Endodermal cell (in vitro differentiated cells): ENCODE measurements around the gene HMMR. TPM values are rescaled to one million over a fixed set of nuclear protein-coding genes. Genes with fewer than 3 reads are reported as not detected.
A peak's percentile ranks its signal among the peaks of the same experiment; 100 is the strongest.
"Not testable (repeated sequence)": the region's sequence is repeated elsewhere in the genome, so short reads cannot be mapped to it uniquely, and the experiment has no call there.

ENCODE experiments used
- DNase-seq: peaks from one replicate; pipeline ENCODE4 v3.0.0-alpha.2; 2017
- H3K27ac ChIP-seq: 2 replicates; pipeline ENCODE4 v1.5.1; 2013; ENCODE audit warnings: mild to moderate bottlenecking, low read depth, low read length, moderate library complexity
- H3K27me3 ChIP-seq: 2 replicates; pipeline ENCODE4 v1.6.1; 2013; ENCODE audit warnings: mild to moderate bottlenecking, low read length, moderate library complexity; ENCODE audit not compliant: insufficient read depth, control insufficient read depth, poor library complexity, severe bottlenecking
- H3K36me3 ChIP-seq: 2 replicates; pipeline ENCODE4 v1.7.0; 2013; ENCODE audit warnings: mild to moderate bottlenecking, low read length, moderate library complexity; ENCODE audit not compliant: control insufficient read depth, insufficient read depth
- H3K4me1 ChIP-seq: one replicate; pipeline ENCODE4 v1.7.0; 2013; ENCODE audit warnings: low read length; ENCODE audit not compliant: control insufficient read depth, insufficient read depth
- H3K4me3 ChIP-seq: 2 replicates; pipeline ENCODE4 v1.5.1; 2013; ENCODE audit warnings: mild to moderate bottlenecking, low read length, moderate library complexity
- H3K9ac ChIP-seq: 2 replicates; pipeline ENCODE4 v1.6.1; 2013; ENCODE audit warnings: mild to moderate bottlenecking, low read length, moderate library complexity; ENCODE audit not compliant: poor library complexity, severe bottlenecking; ENCODE audit errors: extremely low read depth
- H3K9me3 ChIP-seq: 2 replicates; pipeline ENCODE4 v1.6.1; 2013; ENCODE audit warnings: mild to moderate bottlenecking, low read length, moderate library complexity; ENCODE audit not compliant: control insufficient read depth
- H3K27ac Mint-ChIP-seq: 2 replicates; pipeline ENCODE4 v1.8.0; 2020; ENCODE audit warnings: mixed read lengths
- H3K27me3 Mint-ChIP-seq: 2 replicates; pipeline ENCODE4 v1.8.0; 2021; ENCODE audit warnings: mild to moderate bottlenecking, mixed read lengths; ENCODE audit not compliant: insufficient read depth
- H3K36me3 Mint-ChIP-seq: 2 replicates; pipeline ENCODE4 v1.8.0; 2020; ENCODE audit warnings: low read depth, mixed read lengths
- H3K4me1 Mint-ChIP-seq: 2 replicates; pipeline ENCODE4 v1.8.0; 2020; ENCODE audit warnings: mixed read lengths
- H3K4me3 Mint-ChIP-seq: 2 replicates; pipeline ENCODE4 v1.8.0; 2020; ENCODE audit warnings: mild to moderate bottlenecking, moderate library complexity, mixed read lengths
- H3K9me3 Mint-ChIP-seq: 2 replicates; pipeline ENCODE4 v1.8.0; 2020; ENCODE audit warnings: mild to moderate bottlenecking, mixed read lengths
- CTCF ChIP-seq: fragments of 200-600 bp; sonication (generic); conservative IDR thresholded peaks from 2 replicates; pipeline ENCODE4 v1.5.0; 2021; ENCODE audit warnings: antibody characterized with exemption, mild to moderate bottlenecking
- WGBS, 2 experiments: methylation state at CpG; one replicate each; pipeline versions ENCODE4 v1.1.5 to v1.1.7; 2013; ENCODE audit warnings: missing lambda C conversion rate in 2 of 2, mixed read lengths in 1 of 2; ENCODE audit not compliant: insufficient coverage in 1 of 2, insufficient read length in 1 of 2; 5-methylcytosine and 5-hydroxymethylcytosine counted together
- total RNA-seq, 2 donors: library from RNA; stranded (reverse); fragmentation: NEBNext Ultra II Directional in 1 of 2; extraction: Animal tissue kit (Norgen Biotek cat#: 25700) in 1 of 2; gene quantifications; 2 replicates in 1 of 2; 3 replicates in 1 of 2; pipeline ENCODE4 v1.2.1, GENCODE V29; 2021

Gene HMMR
- total RNA-seq, 2 donors from 2014 or later = 36.9 to 63.7 TPM

GRCh38 chr5:163533223-163533622 lies 72.8 kb downstream of the HMMR start:
- no peaks in the 10 kb centered on the region for H3K27me3 Mint-ChIP-seq
- H3K4me1 Mint-ChIP-seq = peaks cover 59% of the 10 kb centered on the region
- DNase-seq = peak; percentile 53
- H3K9ac ChIP-seq = no peak overlapping the region
- TF ChIP-seq CTCF = no peak
- 38 to 46% methylated on average over 2 of the region's 2 CpGs for WGBS, 2 experiments
- H3K27me3 ChIP-seq = no peaks in the 10 kb centered on the region
- H3K9me3 ChIP-seq = peaks cover 4% of the 10 kb centered on the region
- H3K36me3 Mint-ChIP-seq = peaks cover 3% of the 10 kb centered on the region
- peaks cover 20% of the 10 kb centered on the region for H3K4me1 ChIP-seq
- H3K36me3 ChIP-seq = no peaks in the 10 kb centered on the region
- peak overlapping the region; percentile 3 for H3K27ac ChIP-seq
- peak overlapping the region; percentile 81 for H3K27ac Mint-ChIP-seq
- H3K9me3 Mint-ChIP-seq = peaks cover 6% of the 10 kb centered on the region
- H3K4me3 Mint-ChIP-seq = no peak overlapping the region
- no peak overlapping the region for H3K4me3 ChIP-seq

GRCh38 chr5:163534492-163535094 lies 74.2 kb downstream of the HMMR start:
- H3K27me3 ChIP-seq = no peaks in the 10 kb centered on the region
- H3K4me3 ChIP-seq = no peak overlapping the region
- peaks cover 56% of the 10 kb centered on the region for H3K4me1 Mint-ChIP-seq
- H3K36me3 Mint-ChIP-seq = no peaks in the 10 kb centered on the region
- no peak overlapping the region for H3K4me3 Mint-ChIP-seq
- peaks cover 4% of the 10 kb centered on the region for H3K9me3 ChIP-seq
- TF ChIP-seq CTCF = no peak
- H3K27ac ChIP-seq = no peak overlapping the region
- H3K4me1 ChIP-seq = peaks cover 20% of the 10 kb centered on the region
- H3K9ac ChIP-seq = no peak overlapping the region
- no peaks in the 10 kb centered on the region for H3K36me3 ChIP-seq
- DNase-seq = peak; percentile 48
- H3K9me3 Mint-ChIP-seq = peaks cover 6% of the 10 kb centered on the region
- WGBS, 2 experiments = 60 to 88% methylated on average over 1 to 2 of the region's 2 CpGs
- no peaks in the 10 kb centered on the region for H3K27me3 Mint-ChIP-seq
- H3K27ac Mint-ChIP-seq = peak overlapping the region; percentile 41

GRCh38 chr5:163535290-163535689 lies 74.9 kb downstream of the HMMR start:
- no peak overlapping the region for H3K4me3 ChIP-seq
- Mint-ChIP-seq H3K4me3 (no peak overlapping the region), H3K27ac (no peak overlapping the region), H3K4me1 (peaks cover 52% of the 10 kb centered on the region), H3K36me3 (no peaks in the 10 kb centered on the region), H3K27me3 (no peaks in the 10 kb centered on the region), H3K9me3 (peaks cover 6% of the 10 kb centered on the region)
- no peak for DNase-seq
- H3K4me1 ChIP-seq = peaks cover 16% of the 10 kb centered on the region
- TF ChIP-seq CTCF = no peak
- no peak overlapping the region for H3K27ac ChIP-seq
- peaks cover 4% of the 10 kb centered on the region for H3K9me3 ChIP-seq
- no peak overlapping the region for H3K9ac ChIP-seq
- H3K36me3 ChIP-seq = no peaks in the 10 kb centered on the region
- H3K27me3 ChIP-seq = no peaks in the 10 kb centered on the region
- WGBS, 2 experiments = 92 to 100% methylated on average over 2 to 3 of the region's 3 CpGs

GRCh38 chr5:163536442-163536841 lies 76.0 kb downstream of the HMMR start:
- H3K27ac Mint-ChIP-seq, H3K36me3 ChIP-seq, DNase-seq, H3K9me3 Mint-ChIP-seq, H3K36me3 Mint-ChIP-seq, H3K27ac ChIP-seq, H3K4me3 Mint-ChIP-seq, H3K27me3 Mint-ChIP-seq, H3K4me3 ChIP-seq, H3K9me3 ChIP-seq, H3K27me3 ChIP-seq, H3K9ac ChIP-seq: not testable (repeated sequence)
- WGBS, 2 experiments = 87% methylated on average over 3 of the region's 3 CpGs; no CpG with 5 or more reads in 1 of the 2 experiments
- H3K4me1 ChIP-seq = peaks cover 12% of the 10 kb centered on the region
- H3K4me1 Mint-ChIP-seq = peaks cover 41% of the 10 kb centered on the region
